ENCODE data around the gene SPATS2L.

SPATS2L gene, protein sequence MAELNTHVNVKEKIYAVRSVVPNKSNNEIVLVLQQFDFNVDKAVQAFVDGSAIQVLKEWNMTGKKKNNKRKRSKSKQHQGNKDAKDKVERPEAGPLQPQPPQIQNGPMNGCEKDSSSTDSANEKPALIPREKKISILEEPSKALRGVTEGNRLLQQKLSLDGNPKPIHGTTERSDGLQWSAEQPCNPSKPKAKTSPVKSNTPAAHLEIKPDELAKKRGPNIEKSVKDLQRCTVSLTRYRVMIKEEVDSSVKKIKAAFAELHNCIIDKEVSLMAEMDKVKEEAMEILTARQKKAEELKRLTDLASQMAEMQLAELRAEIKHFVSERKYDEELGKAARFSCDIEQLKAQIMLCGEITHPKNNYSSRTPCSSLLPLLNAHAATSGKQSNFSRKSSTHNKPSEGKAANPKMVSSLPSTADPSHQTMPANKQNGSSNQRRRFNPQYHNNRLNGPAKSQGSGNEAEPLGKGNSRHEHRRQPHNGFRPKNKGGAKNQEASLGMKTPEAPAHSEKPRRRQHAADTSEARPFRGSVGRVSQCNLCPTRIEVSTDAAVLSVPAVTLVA

DNA sequence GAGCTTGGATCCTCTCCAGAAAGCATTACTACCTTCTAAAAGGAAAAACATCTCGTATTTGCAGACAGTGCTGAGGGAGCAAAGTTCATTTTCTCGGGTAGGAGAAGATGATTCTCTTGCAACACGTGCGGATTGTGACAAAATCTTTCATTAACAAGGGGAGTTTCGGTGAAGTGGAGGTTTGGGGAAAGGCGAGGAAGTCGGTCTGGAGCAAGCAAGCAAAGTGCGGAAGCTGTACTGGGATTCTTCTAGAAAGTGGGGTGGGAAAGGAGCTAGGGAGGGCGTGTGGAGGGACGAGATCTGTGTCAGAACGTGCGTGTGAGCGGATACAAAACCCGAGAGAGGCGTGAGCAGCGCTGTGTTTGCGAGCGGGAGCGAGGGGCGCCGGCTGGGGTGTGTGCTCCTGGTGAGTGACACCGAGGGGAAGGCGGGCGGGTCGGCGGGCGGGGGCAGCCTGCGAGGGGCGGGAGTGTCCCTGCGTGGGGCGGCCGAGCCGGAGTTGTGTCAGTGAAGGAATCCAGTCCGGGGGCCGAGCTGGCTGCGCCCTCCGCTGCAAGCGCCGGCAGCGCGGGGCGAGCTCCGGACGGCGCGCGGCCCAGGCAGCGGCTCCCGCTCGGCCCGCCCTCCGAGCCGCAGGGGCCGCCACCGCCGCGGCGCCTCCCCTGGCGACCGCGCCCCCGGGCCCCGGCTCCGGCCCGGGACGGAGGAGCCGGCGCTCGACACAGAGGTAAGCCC is at the start of gene SPATS2L:
Gene SPATS2L (plus strand): TSS at position 498 of the 735 bp plus-strand sequence. CDS start 82,552 bp downstream, outside the sequence.
- peak; percentile 71 to 78 for ATAC-seq (replicated peaks)
- peak within 1 kb of the TSS; percentile 78 for H3K27ac Mint-ChIP-seq

DNA sequence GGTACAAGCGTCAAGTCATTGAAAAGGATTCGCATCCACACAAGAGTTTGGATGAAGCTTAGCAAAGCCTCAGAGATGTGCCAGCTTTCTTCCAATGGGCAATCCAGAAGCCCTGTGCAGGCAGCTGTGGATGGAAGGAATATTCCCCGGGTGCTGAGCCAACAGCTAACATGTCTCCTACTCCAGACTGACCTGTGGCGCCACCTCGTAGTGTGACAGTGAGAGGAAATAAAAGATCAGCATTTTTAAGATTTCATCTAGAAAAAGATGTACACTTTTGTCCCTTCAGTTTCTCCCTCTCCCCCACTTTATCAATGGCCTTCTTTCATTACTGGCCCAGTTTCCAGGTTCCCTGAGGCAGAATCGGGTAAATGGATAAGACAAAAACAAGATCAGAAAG is 48.9 kb upstream of the SPATS2L start:
- Mint-ChIP-seq H3K27ac (no peak overlapping the region), H3K4me3 (no peak overlapping the region), H3K4me1 (no peaks in the 10 kb centered on the region), H3K9me3 (no peaks in the 10 kb centered on the region), H3K36me3 (no peaks in the 10 kb centered on the region), H3K27me3 (peaks cover 6 to 19% of the 10 kb centered on the region in 2 donors)
- DNase-seq (no peak), ATAC-seq (replicated peaks) (no peak)

More for the DNA sequence above, at the start of gene SPATS2L:
- Mint-ChIP-seq H3K36me3 (peaks cover 3 to 4% of the 10 kb centered on the region in 2 donors), H3K9me3 (no peaks in the 10 kb centered on the region), H3K27me3 (peaks cover 32 to 36% of the 10 kb centered on the region in 2 donors), H3K4me1 (peaks cover 4 to 7% of the 10 kb centered on the region in 2 donors), H3K4me3 (peak within 1 kb of the TSS; percentile 88 to 89)
- peak; percentile 7 for DNase-seq

DNA sequence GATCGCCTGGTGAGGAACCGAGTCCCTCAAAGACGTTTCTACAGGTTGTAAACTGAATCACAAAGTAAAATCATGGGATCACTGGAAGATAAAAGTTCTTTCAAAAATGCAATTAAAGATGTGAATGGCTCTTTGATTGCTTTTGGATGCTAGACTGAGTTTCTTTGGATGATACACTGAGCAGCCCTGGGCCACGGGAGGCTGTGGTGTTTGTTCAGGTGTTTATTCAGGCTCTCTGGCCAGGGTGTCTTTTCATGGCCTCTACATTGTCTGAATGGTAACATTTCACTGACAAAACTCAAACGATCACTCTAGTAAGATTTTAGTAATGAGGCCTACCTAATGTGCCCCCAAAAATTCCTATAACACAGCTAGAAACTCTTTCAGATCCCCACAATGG is 48.4 kb upstream of the SPATS2L start:
- Mint-ChIP-seq H3K4me3 (no peak overlapping the region), H3K27me3 (peaks cover 4 to 19% of the 10 kb centered on the region in 2 donors), H3K36me3 (no peaks in the 10 kb centered on the region), H3K9me3 (no peaks in the 10 kb centered on the region), H3K27ac (no peak overlapping the region), H3K4me1 (no peaks in the 10 kb centered on the region)
- DNase-seq (no peak), ATAC-seq (replicated peaks) (no peak)

DNA sequence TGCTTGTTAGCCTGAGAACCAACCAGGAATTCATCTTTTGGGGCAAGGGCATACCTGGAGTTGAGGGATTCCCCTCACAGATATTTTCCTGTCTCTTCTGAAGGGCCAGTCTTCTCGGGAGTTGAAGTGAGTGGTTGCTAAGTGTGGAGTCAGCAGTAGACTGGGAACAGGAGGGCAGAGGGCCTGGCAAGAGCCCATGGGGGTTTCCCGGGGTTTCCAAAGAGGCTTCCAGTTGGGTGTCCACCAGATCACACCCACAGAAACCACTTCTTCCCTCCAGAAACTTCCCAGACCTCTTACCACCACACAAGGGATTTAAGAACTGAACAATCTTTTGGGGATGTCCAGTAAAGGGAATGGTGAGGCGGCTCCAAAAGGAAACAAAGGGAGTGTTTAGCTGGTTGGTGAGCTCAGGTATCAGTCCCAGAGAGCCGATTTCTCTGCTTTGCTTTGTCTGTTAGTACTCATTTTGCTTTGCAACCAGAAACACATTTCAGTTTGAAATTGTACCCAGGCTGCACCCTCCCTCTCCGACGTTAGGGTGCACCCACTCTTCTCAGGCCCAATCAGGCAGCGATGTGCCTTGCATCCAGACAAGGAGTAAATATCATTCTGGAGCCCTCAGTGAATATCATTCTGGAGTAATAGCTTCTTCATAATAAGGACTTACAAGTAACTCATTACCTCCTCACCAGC is 47.5 kb upstream of the SPATS2L start:
- ATAC-seq (replicated peaks) (no peak), DNase-seq (no peak)
- Mint-ChIP-seq H3K4me3 (no peak overlapping the region), H3K36me3 (no peaks in the 10 kb centered on the region), H3K27ac (no peak overlapping the region), H3K4me1 (no peaks in the 10 kb centered on the region), H3K27me3 (peaks cover 4 to 18% of the 10 kb centered on the region in 2 donors), H3K9me3 (no peaks in the 10 kb centered on the region)

DNA sequence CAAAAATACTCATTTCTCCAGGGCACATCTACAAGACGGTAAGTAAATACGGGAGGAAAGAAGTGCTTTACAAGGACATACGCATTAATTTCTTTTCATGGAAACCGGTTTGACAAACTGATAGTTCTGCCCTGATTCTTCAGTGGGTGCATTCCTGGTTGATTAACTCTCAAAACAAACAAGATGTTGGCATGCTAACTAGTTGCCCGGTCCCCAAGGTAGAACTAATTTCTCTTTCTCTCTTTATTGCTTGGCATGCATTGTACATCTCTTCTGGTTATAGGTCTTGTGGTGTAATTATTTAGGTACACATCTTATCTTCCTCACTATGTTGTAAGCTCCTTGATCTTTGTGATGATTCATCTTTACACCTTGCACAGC is 46.9 kb upstream of the SPATS2L start:
- H3K9me3 Mint-ChIP-seq: no peaks in the 10 kb centered on the region
- no peak for ATAC-seq (replicated peaks)
- no peak for DNase-seq
- no peaks in the 10 kb centered on the region for H3K36me3 Mint-ChIP-seq
- no peaks in the 10 kb centered on the region for H3K4me1 Mint-ChIP-seq
- peaks cover 4 to 12% of the 10 kb centered on the region in 2 donors for H3K27me3 Mint-ChIP-seq
- no peak overlapping the region for H3K27ac Mint-ChIP-seq
- no peak overlapping the region for H3K4me3 Mint-ChIP-seq

DNA sequence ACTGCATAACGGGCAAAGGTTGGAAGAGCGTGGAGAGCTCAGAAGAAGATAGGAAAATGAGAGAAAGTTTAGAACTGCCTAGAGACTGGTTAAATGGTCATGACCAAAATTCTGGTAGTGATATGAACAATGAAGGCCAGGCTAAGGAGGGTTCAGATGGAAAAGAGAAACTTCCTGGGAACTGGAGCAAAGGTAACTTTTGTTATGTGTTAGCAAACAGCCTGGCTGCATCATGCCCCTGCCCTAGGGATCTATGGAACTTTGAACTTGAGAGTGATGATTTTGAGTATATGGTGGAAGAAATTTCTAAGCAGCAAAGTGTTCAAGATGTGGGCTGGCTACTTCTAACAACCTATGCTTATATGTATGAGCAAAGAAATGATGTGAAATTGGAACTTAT is 44.4 kb upstream of the SPATS2L start:
- no peak overlapping the region for H3K4me3 Mint-ChIP-seq
- peaks cover 0 to 9% of the 10 kb centered on the region in 2 donors for H3K27me3 Mint-ChIP-seq
- no peak for ATAC-seq (replicated peaks)
- H3K9me3 Mint-ChIP-seq: no peaks in the 10 kb centered on the region
- H3K36me3 Mint-ChIP-seq: no peaks in the 10 kb centered on the region
- no peaks in the 10 kb centered on the region for H3K4me1 Mint-ChIP-seq
- no peak overlapping the region for H3K27ac Mint-ChIP-seq
- DNase-seq: no peak

DNA sequence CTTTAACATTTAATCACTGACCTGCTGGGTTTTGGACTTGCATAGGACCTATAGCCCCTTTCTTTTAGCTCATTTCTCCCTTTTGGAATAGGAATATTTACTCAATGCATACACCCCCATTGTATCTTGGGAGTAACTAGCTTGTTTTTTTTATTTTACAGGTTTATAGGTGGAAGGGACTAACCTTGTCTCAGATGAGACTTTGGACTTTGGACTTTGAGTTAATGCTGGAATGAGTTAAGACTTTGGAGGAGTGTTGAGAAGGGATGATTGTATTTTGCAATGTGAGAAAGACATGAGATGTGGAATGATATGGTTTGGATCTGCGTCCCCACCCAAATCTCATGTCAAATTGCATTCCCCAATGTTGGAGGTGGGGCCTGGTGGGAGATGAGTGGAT is 43.2 kb upstream of the SPATS2L start:
- Mint-ChIP-seq H3K27ac (no peak overlapping the region), H3K36me3 (no peaks in the 10 kb centered on the region), H3K4me1 (no peaks in the 10 kb centered on the region), H3K4me3 (no peak overlapping the region), H3K27me3 (no peaks in the 10 kb centered on the region), H3K9me3 (no peaks in the 10 kb centered on the region)
- DNase-seq (no peak), ATAC-seq (replicated peaks) (no peak)

DNA sequence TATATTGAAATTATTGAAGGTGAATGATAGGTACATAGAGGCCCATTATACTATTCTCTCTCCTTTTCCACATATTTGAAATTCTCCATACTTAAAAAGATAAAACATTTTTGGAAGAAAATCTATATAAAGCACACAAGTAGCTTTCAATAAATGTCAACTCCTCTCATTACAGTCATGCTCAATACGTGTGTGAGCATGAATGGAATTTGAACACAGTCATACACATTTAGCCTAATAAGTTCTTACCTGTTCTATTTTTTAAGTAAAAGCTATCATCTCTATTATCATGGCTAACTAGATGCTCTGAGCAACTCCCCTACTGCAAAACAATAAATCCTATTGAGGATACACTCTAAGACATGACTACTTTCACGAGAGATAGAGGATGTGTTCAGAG is 41.9 kb upstream of the SPATS2L start:
- no peaks in the 10 kb centered on the region for H3K9me3 Mint-ChIP-seq
- no peak overlapping the region for H3K27ac Mint-ChIP-seq
- H3K4me3 Mint-ChIP-seq: no peak overlapping the region
- H3K27me3 Mint-ChIP-seq: no peaks in the 10 kb centered on the region
- no peaks in the 10 kb centered on the region for H3K4me1 Mint-ChIP-seq
- DNase-seq (no peak), ATAC-seq (replicated peaks) (no peak)
- no peaks in the 10 kb centered on the region for H3K36me3 Mint-ChIP-seq

DNA sequence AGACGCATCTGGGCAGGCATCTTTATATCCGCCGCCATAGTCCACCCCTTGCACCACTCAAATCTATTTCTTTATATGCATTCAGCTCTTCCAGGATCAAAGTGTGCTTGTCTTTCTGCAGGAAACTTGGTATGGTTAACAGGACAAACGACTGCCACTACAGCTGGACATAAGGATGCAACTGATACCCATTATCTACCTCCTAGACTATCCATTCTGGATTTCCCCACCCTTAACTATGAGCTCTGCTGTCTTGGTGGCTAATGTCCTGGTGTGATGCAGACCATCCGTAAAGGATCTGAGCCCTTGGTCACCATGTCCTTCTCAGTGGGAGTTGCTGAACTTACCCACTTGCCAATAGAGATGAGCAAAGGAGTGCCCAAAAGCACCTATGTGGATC is 40.1 kb upstream of the SPATS2L start:
- no peak overlapping the region for H3K27ac Mint-ChIP-seq
- no peak for ATAC-seq (replicated peaks)
- no peaks in the 10 kb centered on the region for H3K4me1 Mint-ChIP-seq
- H3K36me3 Mint-ChIP-seq: no peaks in the 10 kb centered on the region
- no peaks in the 10 kb centered on the region for H3K27me3 Mint-ChIP-seq
- no peaks in the 10 kb centered on the region for H3K9me3 Mint-ChIP-seq
- no peak overlapping the region for H3K4me3 Mint-ChIP-seq
- no peak for DNase-seq

DNA sequence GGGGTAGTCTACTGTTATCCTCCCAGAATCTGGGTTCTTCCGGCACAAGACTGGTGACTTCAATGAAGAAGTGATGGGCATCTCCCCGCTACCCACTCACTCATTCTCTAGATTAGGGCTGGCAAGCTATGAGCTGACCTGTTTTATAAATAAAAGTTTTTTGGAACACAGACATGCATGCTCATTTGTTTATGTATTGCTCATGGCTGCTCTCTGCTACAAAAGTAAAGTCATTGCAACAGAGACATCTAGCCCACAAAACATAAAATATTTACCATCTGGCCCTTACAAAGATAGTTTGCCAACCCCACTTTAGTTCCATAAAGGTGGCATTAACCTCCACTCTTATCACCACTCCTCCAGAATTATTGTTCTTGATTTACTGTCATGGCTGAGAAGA is 39.1 kb upstream of the SPATS2L start:
- Mint-ChIP-seq H3K27ac (no peak overlapping the region), H3K4me1 (no peaks in the 10 kb centered on the region), H3K27me3 (no peaks in the 10 kb centered on the region), H3K36me3 (no peaks in the 10 kb centered on the region), H3K4me3 (no peak overlapping the region), H3K9me3 (no peaks in the 10 kb centered on the region)
- ATAC-seq (replicated peaks) (no peak), DNase-seq (no peak)

DNA sequence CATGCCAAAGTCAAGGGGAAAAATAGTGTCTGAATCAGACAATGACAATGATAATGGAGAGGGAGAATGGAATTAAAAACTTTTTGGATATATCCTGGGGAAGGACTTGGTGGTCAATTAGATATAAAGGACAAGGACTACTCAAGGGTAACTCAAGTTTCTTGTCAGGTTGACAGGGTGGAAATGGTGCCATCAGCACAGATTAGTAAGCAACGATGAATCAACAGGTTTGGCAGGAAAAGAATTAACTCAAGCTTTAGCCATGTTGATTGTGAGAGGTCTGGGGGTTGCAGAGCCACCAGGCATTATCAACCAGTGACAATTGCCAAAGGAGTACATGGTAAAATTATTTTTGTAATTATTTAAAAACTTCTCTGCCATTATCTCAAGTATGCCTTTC is 35.8 kb upstream of the SPATS2L start:
- ATAC-seq (replicated peaks) (no peak), DNase-seq (no peak)
- no peaks in the 10 kb centered on the region for H3K9me3 Mint-ChIP-seq

DNA sequence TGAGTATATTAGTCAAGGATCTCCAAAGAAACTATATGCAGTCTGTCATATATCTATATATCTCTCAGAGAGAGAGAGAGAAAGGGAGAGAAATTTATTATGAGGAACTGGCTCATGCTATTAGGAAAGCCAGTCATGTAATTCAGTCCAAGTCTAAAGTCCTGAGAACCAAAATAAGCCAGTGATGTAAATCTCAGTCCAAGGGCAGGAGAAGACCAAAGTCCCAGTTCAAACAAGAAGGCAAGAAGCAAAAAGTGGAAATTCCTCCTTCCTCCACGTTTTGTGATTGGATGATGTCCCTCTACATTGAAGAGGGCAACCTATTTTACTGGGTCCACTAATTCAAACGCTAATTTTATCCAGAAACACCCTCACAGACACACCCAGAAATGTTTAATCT is 34.2 kb upstream of the SPATS2L start:
- Mint-ChIP-seq H3K9me3 (no peaks in the 10 kb centered on the region), H3K36me3 (no peaks in the 10 kb centered on the region), H3K4me1 (no peaks in the 10 kb centered on the region), H3K27me3 (peaks cover 0 to 3% of the 10 kb centered on the region in 2 donors), H3K27ac (no peak overlapping the region), H3K4me3 (no peak overlapping the region)
- ATAC-seq (replicated peaks) (no peak), DNase-seq (no peak)

More for the DNA sequence above, 35.8 kb upstream of the SPATS2L start:
- H3K4me3 Mint-ChIP-seq: no peak overlapping the region
- H3K36me3 Mint-ChIP-seq: no peaks in the 10 kb centered on the region
- H3K4me1 Mint-ChIP-seq: no peaks in the 10 kb centered on the region
- H3K27me3 Mint-ChIP-seq: no peaks in the 10 kb centered on the region
- H3K27ac Mint-ChIP-seq: no peak overlapping the region

DNA sequence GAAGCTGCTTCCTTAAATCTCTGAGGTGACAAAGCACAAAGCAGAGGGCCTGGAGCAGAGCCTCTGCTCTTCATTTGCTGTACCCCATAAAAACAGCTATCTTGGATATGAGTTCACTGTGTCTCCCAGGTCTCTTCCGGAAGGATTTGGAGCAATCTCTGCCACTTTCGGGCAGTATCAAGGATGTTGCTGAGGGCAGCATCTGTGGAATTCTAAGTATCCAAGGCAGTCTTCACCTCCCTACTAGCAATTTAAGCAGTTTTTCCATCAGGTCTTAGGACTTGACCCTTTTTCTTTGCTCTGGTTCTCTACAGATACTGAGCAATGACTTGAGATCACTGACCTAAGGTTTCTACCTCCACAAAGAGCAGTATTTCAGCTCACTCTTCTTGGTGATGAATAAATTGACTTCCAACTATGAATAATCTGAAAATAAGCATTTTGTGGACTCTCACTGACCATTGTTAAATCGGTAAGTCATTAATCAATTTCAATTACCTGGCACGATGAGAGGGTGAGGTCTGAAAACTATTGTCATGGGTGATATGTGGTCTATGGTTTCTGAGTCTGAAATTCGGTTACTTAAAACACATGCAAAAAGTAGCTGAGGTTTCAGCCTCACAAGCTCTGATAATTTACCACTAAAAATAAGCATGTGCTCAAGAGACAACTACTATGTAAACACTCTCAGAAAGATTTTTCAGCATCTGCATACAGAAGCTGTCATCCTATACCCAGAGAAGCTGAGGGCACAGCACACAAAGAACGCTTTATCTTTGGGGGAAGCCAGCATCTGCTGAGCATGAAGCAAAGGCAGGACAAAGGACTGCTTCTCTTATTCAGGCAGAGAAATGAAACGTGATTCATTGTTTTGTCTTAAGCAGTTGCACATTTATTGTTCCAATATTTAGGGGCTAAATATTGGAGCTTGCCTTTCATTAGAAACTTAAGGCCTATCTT is 32.1 kb upstream of the SPATS2L start:
- no peak for DNase-seq
- Mint-ChIP-seq H3K9me3 (no peaks in the 10 kb centered on the region), H3K4me3 (no peak overlapping the region), H3K27me3 (peaks cover 8 to 14% of the 10 kb centered on the region in 2 donors), H3K27ac (no peak overlapping the region), H3K4me1 (no peaks in the 10 kb centered on the region), H3K36me3 (no peaks in the 10 kb centered on the region)
- no peak for ATAC-seq (replicated peaks)

All from stimulated activated naive B cell treated with anti-CD40 and anti-IgM and Interleukin-4, amounts not matched to agents 10 μg/mL and 1 μg/mL and 100 μg/mL, for 72 hours (primary cell).